Measurements from ENCODE around the gene AGK. TPM values are rescaled to one million over a fixed set of nuclear protein-coding genes. Genes with fewer than 3 reads are reported as not detected.

AGK gene
- total and polyA plus RNA-seq, 2 of the 8 experiments (the other 6 are each of a cell fraction or from before 2014, with no cell fraction given) = 25.8 to 34.0 TPM

DNA sequence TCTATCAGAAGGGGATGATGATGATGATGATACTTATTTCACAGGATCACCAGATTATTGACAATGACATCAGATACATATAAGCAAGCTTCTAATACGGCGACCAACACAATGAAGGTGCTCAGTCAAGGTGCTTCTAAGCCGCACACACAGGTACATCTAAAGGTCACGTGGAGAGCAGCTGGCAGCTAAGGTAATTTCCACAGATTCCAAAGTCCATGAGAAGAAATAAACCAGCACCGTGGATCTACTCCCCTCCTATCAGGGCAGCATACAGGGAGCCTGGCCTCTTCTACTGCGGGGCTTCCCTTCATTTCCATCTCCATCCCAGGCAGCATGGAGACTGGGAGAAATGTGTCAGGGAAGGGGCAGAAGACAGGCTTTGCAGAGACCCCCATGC, 113.2 kb downstream of the AGK start:
- ChIA-PET CTCF (ENCODE audit: partially characterized antibody) (interaction anchor here (1.1 to 6.5 kb wide), 2 partner anchors 10 to 93 kb away, joined by 3 to 47 read pairs; no protein-coding TSS in a partner anchor), POLR2A (ENCODE audit: partially characterized antibody) (no interaction called here)
- Histone ChIP-seq H3K27ac (ENCODE audit: low read depth, low read length) (no peak overlapping the region), H3K4ac (replicated peaks; ENCODE audit: insufficient read length, low read depth, low read length) (no peak overlapping the region), H3K14ac (ENCODE audit: insufficient read length) (no peak overlapping the region), H3K4me1 (replicated peaks in 1 of 4; ENCODE audit: control insufficient read depth in 3 of 4, insufficient read depth in 4 of 4, low read length in 3 of 4) (no peaks in the 10 kb centered on the region), H3K4me3 (ENCODE audit: extremely low read depth in 1 of 4, insufficient read depth in 2 of 4, low read depth in 3 of 4, low read length in 4 of 4) (no peak overlapping the region), H2BK120ac (replicated peaks; ENCODE audit: low read depth, low read length) (no peak overlapping the region), H2AK5ac (ENCODE audit: low read depth, low read length) (no peak overlapping the region), H3K9ac (replicated peaks in 1 of 4; ENCODE audit: extremely low read depth in 1 of 4, low read depth in 3 of 4, low read length in 3 of 4) (no peak overlapping the region), H3K56ac (replicated peaks; ENCODE audit: insufficient read length, low read depth, low read length) (no peak overlapping the region), H2BK20ac (ENCODE audit: low read length) (no peak overlapping the region), H3K79me2 (ENCODE audit: control insufficient read depth in 1 of 2, insufficient read depth in 2 of 2, low read length in 2 of 2) (no peaks in the 10 kb centered on the region), H3K27me3 (replicated peaks in 1 of 4; ENCODE audit: control insufficient read depth in 3 of 4, extremely low read depth in 1 of 4, insufficient read depth in 3 of 4, low read length in 3 of 4) (no peaks in the 10 kb centered on the region), H3K4me2 (ENCODE audit: insufficient read depth in 1 of 2, low read depth in 2 of 2, low read length in 2 of 2) (no peak overlapping the region), H3K23ac (ENCODE audit: insufficient read length) (no peak overlapping the region), H3K9me3 (ENCODE audit: insufficient read depth in 2 of 2, low read depth in 1 of 2, low read length in 1 of 2) (no peaks in the 10 kb centered on the region), H3K18ac (ENCODE audit: extremely low read depth, low read length) (no peak overlapping the region), H4K5ac (ENCODE audit: insufficient read length, low read depth, low read length) (no peak overlapping the region), H4K8ac (ENCODE audit: extremely low read depth, insufficient read depth, low read length) (no peak overlapping the region), H2BK5ac (ENCODE audit: low read depth, low read length) (no peak overlapping the region), H2AFZ (ENCODE audit: low read length) (no peak overlapping the region), H4K91ac (replicated peaks; ENCODE audit: insufficient read length, low read length) (no peak overlapping the region), H2BK12ac (ENCODE audit: low read depth, low read length) (no peak overlapping the region), H3K23me2 (ENCODE audit: low read depth, low read length) (no peaks in the 10 kb centered on the region), H3K36me3 (ENCODE audit: control insufficient read depth in 2 of 4, insufficient read depth in 4 of 4, low read length in 3 of 4) (peaks cover 2 to 30% (median 16%) of the 10 kb centered on the region in 4 experiments; a peak in 7 of 8 replicates), H3K79me1 (ENCODE audit: low read depth, low read length) (no peaks in the 10 kb centered on the region; the same call in 1 of the 2 replicates), H4K20me1 (replicated peaks in 1 of 2; ENCODE audit: control insufficient read depth in 1 of 2, insufficient read depth in 2 of 2, low read length in 2 of 2) (no peaks in the 10 kb centered on the region), H2BK15ac (ENCODE audit: low read length) (no peak overlapping the region)
- FAIRE-seq (no peak), DNase-seq (ENCODE audit: low read depth in 1 of 2, low spot score in 2 of 2) (no peak)
- TF ChIP-seq NRF1 (IDR thresholded peaks at IDR 0.05; ENCODE audit: low read depth, low read length) (no peak), EGR1 (IDR thresholded peaks at IDR 0.05; ENCODE audit: borderline replicate concordance, low read depth, low read length) (no peak), CBX8 (IDR thresholded peaks at IDR 0.05; ENCODE audit: borderline replicate concordance, low read depth, low read length) (no peak), GTF2F1 (IDR thresholded peaks at IDR 0.05; ENCODE audit: borderline replicate concordance, low read depth, low read length) (no peak), CHD2 (IDR thresholded peaks at IDR 0.05; ENCODE audit: low read length) (no peak)
- 93% methylated on average over 6 of the region's 6 CpGs; no CpG with 5 or more reads in 1 of the 2 experiments for WGBS, 2 experiments (ENCODE audit: extremely low coverage in 1 of 2, insufficient coverage in 1 of 2, insufficient read length in 1 of 2, insufficient replicate concordance in 2 of 2, low coverage in 1 of 2, low lambda C conversion rate in 2 of 2, missing lambda C conversion rate in 1 of 2)
